HCT116 (cell line): ENCODE results near the gene STAC2.

ENCODE experiments used
- ATF3 ChIP-seq: IDR thresholded peaks from 2 replicates; pipeline ENCODE4 v1.6.1; 2012
- CEBPB ChIP-seq: IDR thresholded peaks from 2 replicates; pipeline ENCODE4 v1.6.1; 2012; ENCODE audit warnings: low read depth
- CTCF ChIP-seq, 3 experiments: fragments of 200-600 bp in 1 of 3; sonication (generic) in 1 of 3; IDR thresholded peaks in 2 of 3; conservative IDR thresholded peaks in 1 of 3; 2 replicates each; pipeline ENCODE4 v1.5.1; 2012 to 2017; ENCODE audit warnings: low read depth in 2 of 3, low read length in 2 of 3, antibody characterized with exemption in 1 of 3, borderline replicate concordance in 1 of 3, control low read depth in 1 of 3, mild to moderate bottlenecking in 1 of 3, mixed read lengths in 1 of 3, mixed run types in 1 of 3, moderate library complexity in 1 of 3; ENCODE audit not compliant: insufficient read depth in 1 of 3
- EZH2 ChIP-seq: fragments of 200-600 bp; sonication (generic); IDR thresholded peaks from 2 replicates; pipeline ENCODE4 v1.6.1; 2017; ENCODE audit warnings: antibody characterized with exemption, mixed run types
- EZH2phosphoT487 ChIP-seq: fragments of 200-600 bp; IDR thresholded peaks from 2 replicates; pipeline ENCODE4 v1.6.1; 2018; ENCODE audit warnings: antibody characterized with exemption, borderline replicate concordance
- POLR2A ChIP-seq: IDR thresholded peaks from 2 replicates; pipeline ENCODE4 v1.7.0; 2011; ENCODE audit warnings: borderline replicate concordance; ENCODE audit not compliant: insufficient read depth, insufficient read length; ENCODE audit errors: extremely low read depth
- POLR2AphosphoS5 ChIP-seq: IDR thresholded peaks from 2 replicates; pipeline ENCODE4 v1.6.1; 2011; ENCODE audit warnings: mild to moderate bottlenecking, low read depth, low read length, moderate library complexity
- RAD21 ChIP-seq: IDR thresholded peaks from 2 replicates; pipeline ENCODE4 v1.6.1; 2012; ENCODE audit warnings: low read depth, mild to moderate bottlenecking
- REST ChIP-seq: IDR thresholded peaks from 2 replicates; pipeline ENCODE4 v1.6.1; 2012; ENCODE audit warnings: low read depth
- SP1 ChIP-seq: IDR thresholded peaks from 2 replicates; pipeline ENCODE4 v1.6.1; 2012; ENCODE audit warnings: low read depth
- TCF7L2 ChIP-seq: IDR thresholded peaks from 2 replicates; pipeline ENCODE4 v1.7.0; 2011; ENCODE audit warnings: borderline replicate concordance, inconsistent platforms; ENCODE audit not compliant: insufficient read depth, insufficient read length; ENCODE audit errors: extremely low read depth
- YY1 ChIP-seq: IDR thresholded peaks from 2 replicates; pipeline ENCODE4 v1.6.1; 2011; ENCODE audit warnings: low read length, low read depth, moderate library complexity, mild to moderate bottlenecking; ENCODE audit not compliant: insufficient replicate concordance; ENCODE audit errors: extremely low read depth
- ZBTB33 ChIP-seq: IDR thresholded peaks from 2 replicates; pipeline ENCODE4 v1.6.1; 2011; ENCODE audit warnings: mild to moderate bottlenecking, low read length, moderate library complexity; ENCODE audit not compliant: insufficient replicate concordance; ENCODE audit errors: extremely low read depth

- TF ChIP-seq RAD21 = no peak
- TF ChIP-seq ATF3 = no peak
- TF ChIP-seq REST = no peak
- peak; percentile 56 for TF ChIP-seq POLR2A
- TF ChIP-seq EZH2phosphoT487 = no peak
- no peak for TF ChIP-seq TCF7L2
- no peak for TF ChIP-seq CTCF (IDR thresholded peaks at IDR 0.05 in 2 of 3, conservative IDR thresholded peaks at IDR 0.05 in 1 of 3; ENCODE audit: borderline replicate concordance in 1 of 3, insufficient read depth in 1 of 3, low read depth in 2 of 3, low read length in 2 of 3)
- TF ChIP-seq CEBPB = no peak
- TF ChIP-seq EZH2 = no peak
- TF ChIP-seq SP1 = no peak; the same call in 1 of the 2 replicates
- TF ChIP-seq POLR2AphosphoS5 = peak; percentile 76
- no peak for TF ChIP-seq YY1
- no peak for TF ChIP-seq ZBTB33
These were observed 28.2 kb downstream of the STAC2 start, which contains the start of gene CACNB1 for GRCh38 chr17:39197380-39198185.
